ENCODE data around the gene FTCD.
"Not testable (repeated sequence)": the region's sequence is repeated elsewhere in the genome, so short reads cannot be mapped to it uniquely, and the experiment has no call there.

The FTCD gene

DNA sequence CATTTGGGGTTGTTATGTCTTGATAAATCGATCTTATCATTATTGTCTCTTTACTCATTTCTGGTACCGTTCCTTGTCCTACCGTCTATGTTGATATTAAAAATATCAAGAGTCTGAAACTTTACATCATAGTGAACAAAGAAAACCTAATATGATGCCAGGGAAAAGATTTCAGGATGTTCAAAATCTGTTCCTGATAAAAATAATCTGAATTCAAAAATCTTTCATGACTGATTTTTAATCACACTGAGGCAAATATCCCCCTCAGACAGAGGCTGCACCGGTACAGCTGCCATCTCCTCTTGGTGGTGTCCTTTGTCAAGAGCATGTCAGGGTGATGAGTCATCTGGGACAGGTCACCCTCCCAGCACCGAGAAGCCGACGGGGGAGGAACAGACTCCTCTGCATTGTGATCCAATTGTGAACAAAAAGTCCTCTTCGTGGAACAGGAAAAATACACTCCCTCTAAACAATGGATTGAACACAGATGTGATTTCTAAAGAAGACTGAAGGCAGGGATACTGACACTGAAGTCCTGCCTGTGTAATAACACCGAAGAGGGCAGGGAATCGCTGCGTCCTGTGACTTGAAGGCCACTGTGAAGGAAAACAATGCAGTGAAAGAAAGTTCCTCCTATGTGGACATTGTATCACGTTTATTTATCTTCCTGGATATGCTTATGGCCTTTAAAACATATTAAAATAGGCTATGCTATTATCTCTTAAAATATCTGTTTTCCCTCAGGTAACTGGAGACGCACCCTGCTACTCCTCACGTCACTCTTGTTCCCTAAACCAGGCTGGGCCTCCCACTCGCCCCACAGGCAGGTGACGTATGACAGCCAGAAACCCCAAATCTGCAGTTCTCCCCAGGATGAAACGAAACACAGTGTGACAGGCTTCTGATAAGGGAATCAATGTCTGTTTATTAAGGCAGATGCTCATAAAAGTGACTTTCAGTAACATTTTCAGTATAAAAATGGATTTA is 33.1 kb upstream of the FTCD start:
- no peak for DNase-seq (ENCODE audit: low read depth in 2 of 3, low spot score in 2 of 3)

DNA sequence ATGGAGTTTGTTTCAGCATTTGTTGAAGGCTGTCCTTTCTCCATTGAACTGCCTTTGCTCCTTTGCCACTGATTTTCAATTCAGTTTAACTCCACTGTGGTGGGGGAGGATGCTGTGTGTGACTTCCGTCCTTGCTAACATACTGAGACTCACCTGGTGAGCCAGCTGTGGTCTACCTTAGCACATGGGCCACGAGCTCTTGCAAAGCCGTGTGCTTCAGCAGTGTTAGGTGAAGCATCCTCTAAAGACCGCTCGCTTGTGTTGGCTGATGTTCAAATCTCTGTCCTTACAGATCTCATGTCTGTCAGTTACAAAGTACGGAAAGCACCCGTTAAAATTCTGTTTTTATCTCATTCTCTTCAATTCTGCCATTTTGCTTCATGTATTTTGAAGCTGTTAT is 32.4 kb upstream of the FTCD start:
- no peak for DNase-seq (ENCODE audit: low read depth in 2 of 3, low spot score in 2 of 3)

DNA sequence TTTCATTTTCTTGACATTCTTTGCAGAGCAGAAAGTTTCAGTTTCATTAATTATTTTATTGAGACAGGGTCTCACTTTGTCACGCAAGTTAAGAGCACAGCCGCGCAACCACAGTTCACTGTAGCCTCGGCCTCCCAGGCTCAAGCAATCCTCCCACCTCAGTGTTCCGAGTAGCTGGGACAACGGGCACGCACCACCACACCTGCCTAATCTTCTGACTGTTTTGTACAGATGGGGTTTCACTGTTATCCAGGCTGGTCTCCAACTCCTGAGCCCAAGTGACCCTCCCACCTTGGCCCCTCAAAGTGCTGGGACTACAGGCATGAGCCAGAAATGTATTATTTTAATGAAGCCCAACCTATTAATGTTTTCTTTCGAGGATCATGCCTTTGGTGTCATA is 31.9 kb upstream of the FTCD start:
- no peak for DNase-seq (ENCODE audit: low read depth in 2 of 3, low spot score in 2 of 3)

DNA sequence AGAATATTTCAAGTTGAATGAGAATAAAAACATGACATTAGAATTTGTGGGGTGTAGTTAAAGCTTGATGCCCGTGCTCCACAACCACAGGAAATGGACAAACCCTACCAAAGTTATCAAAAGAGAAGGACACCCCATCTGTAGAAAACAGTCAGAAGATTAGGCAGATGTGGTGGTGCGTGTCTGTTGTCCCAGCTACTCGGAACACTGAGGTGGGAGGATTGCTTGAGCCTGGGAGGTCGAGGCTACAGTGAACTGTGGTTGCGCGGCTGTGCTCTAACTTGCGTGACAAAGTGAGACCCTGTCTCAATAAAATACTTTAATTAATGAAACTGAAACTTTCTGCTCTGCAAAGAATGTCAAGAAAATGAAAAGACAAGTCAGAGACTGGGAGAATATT is 30.3 kb upstream of the FTCD start:
- no peak for DNase-seq (ENCODE audit: low read depth in 2 of 3, low spot score in 2 of 3)

DNA sequence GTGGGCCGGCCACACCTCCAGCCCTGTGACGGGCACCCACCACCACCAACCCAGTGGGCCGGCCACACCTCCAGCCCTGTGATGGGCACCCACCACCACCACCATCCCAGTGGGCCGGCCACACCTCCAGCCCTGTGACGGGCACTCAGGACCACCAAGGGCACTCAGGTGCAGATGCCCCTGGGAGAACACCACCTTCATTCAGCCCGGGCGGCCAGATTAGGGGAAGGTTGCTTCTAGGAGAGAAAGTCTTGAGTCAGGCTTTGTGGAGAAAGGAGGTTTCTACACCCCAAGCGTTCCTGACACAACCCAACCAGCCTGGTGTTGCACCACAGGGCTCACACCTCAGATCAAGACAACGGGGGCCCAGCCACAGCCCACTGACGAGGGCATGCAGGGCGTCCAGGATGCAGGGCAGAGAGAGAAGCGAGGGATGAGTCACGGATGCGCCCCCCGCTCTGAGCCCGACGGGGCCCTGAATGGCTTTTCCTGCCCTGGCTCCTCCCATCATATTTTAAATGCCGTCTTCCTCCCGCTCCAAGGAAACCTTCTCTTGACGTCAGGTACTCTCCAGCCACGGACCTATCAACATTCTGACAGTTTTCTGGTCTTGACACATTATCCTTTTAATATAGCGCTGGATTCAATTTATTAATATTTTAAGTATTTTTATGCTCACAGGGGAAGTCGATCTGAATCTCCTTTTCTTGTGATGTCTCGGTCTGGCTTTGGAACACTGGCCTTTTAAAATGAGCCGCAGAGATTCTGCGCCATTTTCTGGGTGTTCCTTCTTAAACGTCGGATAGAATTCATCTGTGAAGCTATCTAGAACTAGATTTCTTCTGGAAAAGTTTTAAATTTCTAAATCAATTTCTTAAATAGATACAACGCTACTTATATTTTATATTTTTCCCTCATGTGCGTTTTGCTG is 29.5 kb upstream of the FTCD start:
- DNase-seq (ENCODE audit: low read depth in 2 of 3, low spot score in 2 of 3) = peak; percentile 39 to 61 (median 39)

DNA sequence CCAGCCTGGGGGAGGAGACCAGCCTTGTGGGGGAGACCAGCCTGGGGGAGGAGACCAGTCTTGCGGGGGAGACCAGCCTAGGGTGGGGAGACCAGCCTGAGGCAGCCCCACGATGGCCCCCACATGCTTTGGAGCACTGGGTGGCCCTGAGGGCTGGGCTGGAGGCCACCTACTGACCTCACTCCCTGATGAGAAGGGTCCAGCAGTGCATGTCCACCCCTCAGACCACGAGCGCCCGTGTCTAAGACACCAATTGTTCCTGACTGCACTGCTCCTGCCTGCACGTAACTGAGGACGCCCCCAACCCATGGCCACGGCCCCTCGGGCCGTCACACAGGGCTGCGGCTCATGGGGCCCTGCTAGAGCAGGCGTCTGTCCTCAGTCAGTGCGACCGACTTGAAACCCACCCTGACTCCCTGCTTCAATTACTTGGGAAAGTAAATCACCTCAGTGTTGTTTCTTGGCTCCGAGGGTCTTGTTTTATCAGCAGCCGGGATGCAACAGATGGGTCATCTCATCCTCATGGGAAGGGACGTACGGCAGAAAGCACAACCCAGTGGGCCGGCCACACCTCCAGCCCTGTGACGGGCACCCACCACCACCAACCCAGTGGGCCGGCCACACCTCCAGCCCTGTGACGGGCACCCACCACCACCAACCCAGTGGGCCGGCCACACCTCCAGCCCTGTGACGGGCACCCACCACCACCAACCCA is 28.7 kb upstream of the FTCD start, which contains the start of gene SPATC1L:
Gene SPATC1L (minus strand): TSS at position 550 of the 715 bp plus-strand sequence. CDS start 1,643 bp downstream, outside the sequence.
- no peak for DNase-seq (ENCODE audit: low read depth in 2 of 3, low spot score in 2 of 3)

DNA sequence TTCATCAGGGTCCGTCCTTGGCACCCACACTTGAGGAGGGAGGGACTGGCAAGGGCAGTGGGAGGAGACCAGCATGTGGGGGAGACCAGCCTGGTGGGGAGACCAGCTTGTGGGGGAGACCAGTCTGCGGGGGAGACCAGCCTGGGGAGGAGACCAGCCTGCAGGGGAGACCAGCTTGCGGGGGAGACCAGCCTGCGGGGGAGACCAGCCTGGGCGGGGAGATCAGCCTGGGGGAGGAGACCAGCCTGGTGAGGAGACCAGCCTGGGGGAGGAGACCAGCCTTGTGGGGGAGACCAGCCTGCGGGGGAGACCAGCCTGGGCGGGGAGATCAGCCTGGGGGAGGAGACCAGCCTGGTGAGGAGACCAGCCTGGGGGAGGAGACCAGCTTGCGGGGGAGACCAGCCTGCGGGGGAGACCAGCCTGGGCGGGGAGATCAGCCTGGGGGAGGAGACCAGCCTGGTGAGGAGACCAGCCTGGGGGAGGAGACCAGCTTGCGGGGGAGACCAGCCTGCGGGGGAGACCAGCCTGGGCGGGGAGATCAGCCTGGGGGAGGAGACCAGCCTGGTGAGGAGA is 28.0 kb upstream of the FTCD start:
- not testable (repeated sequence) for DNase-seq (ENCODE audit: low read depth in 2 of 3, low spot score in 2 of 3)

DNA sequence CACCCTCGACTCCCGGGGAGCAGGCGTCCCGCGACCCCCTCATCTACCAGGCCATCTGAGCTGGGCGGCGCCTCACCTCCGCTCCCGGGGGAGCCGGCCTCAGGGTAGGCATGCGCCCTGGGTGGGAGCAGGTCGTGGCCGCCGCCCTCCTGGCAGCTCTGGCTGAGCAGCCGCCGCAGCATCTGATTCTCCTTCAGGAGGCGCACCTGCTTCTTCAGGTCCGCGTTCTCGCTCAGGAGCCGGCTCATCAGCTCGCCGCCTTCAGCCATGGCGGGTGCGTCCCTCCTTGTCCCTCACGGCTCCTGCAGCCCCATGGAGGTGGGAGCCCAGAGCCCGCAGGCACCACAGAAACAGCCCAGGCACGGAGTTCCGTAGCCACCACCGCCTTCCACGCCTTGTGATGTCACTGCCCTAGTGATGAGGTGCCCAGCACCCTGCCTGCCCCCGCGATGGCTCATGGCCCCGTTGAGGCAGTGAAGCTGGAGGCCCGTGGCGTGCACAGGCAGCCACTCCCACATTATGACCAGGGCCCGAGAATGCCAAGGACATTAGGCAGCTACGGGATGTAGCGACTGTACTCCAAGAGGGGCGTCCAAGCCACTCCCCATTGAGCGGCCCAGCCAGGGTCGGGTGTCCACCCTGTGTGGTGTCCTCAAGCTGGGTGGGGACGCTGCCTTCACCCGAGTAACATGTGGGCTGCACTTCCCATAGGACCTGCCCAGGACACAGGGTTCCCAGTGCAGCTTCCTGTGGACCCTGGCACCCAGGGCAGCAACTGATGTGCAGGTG is 27.4 kb upstream of the FTCD start:
- DNase-seq (ENCODE audit: low read depth in 2 of 3, low spot score in 2 of 3) = no peak

DNA sequence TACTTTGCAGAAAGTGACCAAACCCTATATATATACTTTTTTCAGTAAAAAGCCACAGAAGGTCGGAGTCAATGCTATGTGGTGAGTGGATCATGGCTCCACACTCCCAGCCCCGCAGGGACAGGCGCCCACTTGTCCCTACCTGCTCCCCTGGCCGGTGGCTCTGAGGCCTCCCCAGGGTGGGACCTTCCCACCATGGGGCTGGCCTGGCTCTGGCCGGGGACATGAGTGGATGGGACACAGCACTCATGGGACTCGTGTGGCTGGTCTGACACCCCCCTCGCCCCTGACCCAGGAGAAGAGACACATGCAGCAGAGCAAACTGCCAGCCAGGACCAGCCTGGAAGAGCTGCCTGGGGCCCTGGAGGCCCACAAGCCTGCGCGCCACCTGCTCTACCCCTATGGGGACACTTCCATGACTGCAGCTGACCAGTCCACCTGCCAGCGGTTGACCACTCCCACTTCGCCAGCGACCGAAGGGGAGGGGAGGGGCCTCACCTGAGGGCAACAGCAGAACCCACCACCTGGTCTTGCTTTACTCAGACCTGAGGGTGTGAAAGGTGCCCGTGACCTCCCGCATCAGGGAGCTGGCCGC is 26.7 kb upstream of the FTCD start:
- DNase-seq (ENCODE audit: low read depth in 2 of 3, low spot score in 2 of 3) = no peak

DNA sequence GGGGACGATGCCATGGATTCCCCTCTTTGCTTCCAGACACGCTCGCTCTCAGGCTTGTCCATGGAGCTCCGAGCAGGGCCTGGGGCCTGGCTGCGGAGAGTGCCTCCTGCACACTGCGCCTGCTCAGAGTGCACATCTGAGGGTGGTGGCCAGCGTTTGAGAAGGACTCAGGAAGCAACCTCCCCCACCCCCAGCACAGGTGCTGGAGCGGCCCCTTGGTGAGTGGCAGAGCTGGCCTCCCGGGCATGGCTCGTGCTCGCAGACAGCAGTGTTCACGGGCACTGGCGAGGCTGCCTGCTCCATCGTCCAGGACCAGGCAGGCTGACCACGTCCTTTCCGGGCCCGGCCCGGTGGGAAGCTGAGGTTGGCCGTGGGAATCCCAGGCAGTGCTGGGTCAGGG is 26.1 kb upstream of the FTCD start:
- no peak for DNase-seq (ENCODE audit: low read depth in 2 of 3, low spot score in 2 of 3)

DNA sequence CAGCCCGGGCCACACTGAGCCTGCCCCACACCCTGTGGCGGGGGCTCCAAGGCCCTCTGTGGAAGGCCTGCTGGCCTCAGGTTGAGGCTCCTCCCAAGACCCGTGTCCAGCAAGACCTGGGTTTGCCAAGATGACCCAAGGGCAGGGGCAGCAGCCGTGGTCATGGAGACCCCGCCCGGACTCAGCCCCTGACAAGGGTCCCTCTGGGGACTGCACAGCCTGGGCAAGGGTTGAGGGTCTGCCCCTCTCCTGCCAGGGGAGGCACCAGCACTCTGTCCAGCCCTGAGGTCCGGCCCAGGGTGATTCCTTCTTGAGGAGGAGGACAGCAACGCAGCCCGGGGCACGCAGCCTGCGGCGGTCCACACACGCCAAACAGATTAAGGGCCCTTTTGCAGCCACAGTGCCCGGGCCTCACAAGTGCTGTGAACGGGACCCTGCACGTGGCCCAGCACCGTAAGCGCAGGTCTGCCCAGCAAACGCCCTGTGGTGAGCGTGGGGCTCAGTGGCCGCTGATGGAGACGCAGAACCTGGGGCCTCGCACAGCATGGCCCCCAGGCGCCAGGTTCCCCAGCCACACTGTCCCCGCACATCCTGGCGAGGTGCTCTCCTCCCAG is 25.5 kb upstream of the FTCD start:
- DNase-seq (ENCODE audit: low read depth in 2 of 3, low spot score in 2 of 3) = no peak

DNA sequence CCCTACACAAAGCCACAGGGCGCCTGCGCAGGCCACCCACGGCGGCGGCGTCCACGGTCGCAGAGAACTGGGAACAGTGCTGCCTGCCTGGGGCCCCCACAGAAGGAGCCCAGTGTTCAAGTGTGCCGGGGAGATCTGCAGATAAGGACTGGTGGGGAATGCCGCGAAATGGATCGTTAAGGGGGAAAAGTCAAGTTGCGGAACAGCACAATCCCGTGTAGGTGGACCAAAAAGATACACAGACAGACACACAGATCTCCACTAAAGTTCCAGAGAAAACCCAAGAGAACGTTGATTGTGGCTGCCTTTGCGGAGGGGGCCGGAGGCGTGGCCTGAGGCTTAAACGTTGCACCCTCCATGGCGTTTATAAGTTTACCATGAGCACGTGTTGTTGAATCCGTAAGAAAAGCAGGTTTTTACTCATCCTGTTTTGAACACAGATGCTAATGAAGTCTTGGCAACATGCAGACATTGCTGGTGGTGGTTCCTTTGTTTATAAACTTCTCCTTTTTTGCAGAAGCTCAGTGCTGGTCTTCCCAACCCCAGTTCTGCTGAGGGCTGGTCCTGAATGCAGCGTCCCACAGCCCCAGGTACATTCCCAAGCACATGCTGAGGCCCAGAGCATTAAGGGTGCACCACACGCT is 24.8 kb upstream of the FTCD start:
- no peak for DNase-seq (ENCODE audit: low read depth in 2 of 3, low spot score in 2 of 3)

DNA sequence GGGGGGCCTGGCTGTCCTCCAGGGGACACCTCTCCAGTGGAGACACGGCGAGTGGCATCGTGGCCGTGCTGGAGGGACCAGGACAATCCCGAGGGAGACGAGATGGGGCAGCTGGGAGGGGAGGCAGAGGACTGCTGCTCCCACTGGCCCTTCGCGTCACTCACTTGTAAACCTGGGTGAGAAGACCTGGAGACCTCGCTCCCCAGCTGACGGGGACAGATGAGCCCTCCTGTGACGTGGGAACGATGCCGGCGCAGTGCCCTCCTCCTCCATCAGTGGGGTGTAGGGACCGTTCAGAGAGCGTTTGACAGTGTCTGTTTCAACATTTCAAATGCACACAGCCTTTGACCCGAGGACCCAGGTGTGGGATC is 24.3 kb upstream of the FTCD start:
- no peak for DNase-seq (ENCODE audit: low read depth in 2 of 3, low spot score in 2 of 3)

DNA sequence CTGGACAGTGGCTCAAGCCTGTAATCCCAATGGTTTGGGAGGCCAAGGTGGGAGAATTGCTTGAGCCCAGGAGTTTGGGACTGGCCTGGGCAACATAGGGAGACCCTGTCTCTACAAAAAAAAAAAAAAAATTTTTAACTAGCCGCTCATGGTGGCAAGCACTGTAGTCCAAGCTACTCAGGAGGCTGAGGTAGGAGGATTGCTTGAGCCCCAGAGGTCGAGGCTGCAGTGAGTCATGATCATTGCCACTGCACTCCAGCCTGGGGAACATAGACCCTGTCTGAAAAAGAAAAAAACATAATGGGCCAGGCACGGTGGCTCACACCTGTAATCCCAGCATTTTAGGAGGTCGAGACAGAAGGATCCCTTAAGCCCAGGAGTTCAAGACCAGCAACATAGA is 23.6 kb upstream of the FTCD start:
- DNase-seq (ENCODE audit: low read depth in 2 of 3, low spot score in 2 of 3) = no peak

DNA sequence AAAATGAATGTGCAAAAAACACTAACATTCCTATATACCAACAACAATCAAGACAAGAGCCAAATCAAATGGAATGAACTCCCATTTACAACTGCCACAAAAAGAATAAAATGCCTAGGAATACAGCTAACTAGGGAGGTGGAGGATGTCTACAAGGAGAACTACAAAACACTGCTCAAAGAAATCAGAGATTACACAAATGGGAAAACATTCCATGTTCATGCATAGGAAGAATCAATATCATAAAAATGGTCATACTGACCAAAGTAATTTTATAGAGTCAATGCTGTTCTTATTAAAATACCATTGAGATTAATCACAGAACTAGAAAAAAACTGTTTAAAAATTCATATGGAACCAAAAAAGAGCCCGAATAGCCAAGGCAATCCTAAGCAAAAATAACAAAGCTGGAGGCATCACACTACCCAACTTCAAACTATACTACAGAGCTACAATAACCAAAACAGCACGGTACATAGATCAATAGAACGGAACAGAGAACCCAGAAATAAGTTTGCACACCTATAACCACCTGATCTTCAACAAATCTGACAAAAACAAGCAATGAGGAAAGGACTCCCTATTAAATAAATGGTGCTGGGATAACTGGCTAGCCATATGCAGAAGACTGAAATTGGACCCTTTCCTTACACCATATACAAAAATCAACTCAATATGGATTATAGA is 21.2 kb upstream of the FTCD start:
- DNase-seq (ENCODE audit: low read depth in 2 of 3, low spot score in 2 of 3) = not testable (repeated sequence)

DNA sequence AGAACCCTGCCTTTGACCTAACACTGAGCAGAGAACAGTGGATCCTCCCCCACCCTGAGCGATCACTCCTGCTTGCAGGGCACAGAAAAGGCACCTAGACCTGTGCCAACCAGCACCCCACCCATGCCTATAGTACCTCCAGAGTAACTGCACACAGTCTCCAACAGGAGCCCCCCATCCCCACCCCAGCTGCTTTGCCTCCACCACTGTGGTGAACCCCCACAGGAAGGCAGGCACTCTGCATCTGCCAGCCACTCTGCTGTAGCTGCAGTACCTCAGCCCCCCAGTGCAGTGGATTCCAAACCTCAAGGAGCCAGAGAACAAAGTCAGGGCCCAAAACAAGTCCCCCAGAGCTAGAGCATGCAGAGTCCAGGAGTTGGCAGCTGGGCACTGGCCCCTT is 18.2 kb upstream of the FTCD start:
- DNase-seq (ENCODE audit: low read depth in 2 of 3, low spot score in 2 of 3) = no peak

DNA sequence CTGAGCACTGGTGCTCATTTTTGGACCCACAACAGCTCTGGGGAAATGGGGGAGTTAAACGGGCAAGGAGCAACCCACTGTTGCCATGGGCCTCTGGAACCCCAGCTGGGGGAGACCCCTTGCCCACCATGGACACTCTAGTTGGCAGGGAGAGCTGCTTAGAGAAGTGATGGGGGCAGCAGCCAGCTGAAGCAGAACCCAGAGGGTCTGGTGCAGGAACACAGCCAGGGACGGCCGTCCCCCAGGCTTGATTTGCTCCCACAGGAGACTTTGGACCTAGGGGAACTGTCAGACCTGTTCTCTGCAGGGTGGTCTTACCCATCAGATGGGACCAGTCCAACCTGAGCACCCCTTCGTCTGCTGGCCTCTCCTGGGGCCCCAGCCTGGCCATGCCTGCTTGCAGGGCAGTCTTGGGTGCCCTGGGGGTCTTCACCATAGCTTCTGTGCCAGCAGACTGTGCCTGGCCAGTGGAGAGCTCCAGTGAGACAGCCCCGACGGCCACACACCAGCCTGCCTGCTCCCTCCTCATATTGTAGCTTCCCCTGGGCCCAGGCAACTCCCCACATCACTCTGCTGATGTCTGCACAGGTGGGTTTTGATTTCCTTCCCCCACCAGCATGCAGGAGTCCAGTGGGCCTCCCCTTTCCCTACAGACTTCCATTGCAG is 17.6 kb upstream of the FTCD start:
- DNase-seq (ENCODE audit: low read depth in 2 of 3, low spot score in 2 of 3) = no peak

Data from activated CD8-positive, alpha-beta memory T cell treated with anti-CD3 and anti-CD28 coated beads for 48 hours (primary cell).